Measurements from ENCODE around the gene MBOAT2. TPM values are rescaled to one million over a fixed set of nuclear protein-coding genes. Genes with fewer than 3 reads are reported as not detected.

Gene MBOAT2
- total and polyA plus RNA-seq, 2 of the 13 experiments (the other 11 are each of a cell fraction or from before 2014, with no cell fraction given) = 0.11 to 0.36 TPM

DNA sequence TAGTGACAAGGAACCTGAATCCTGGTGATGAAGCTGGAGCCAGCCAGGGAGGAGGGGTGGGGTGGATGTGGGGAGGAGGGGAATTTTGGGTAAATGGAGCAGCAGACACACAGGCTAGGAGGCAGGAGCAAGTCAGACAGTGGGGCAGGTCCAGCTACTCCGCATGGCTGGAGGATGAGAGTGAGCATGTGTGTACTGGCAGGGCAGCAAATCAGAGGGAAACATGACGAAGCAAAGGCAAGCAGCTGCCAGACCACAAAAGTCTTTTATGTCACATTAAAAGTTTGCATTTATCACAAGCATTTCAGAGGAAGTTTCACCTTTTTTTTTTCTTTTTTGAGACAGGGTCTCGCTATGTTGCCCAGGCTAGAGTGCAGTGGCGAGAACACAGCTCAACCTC lies 154.2 kb downstream of the MBOAT2 start:
- TF ChIP-seq MTA3 (CRISPR knock-in tag; IDR thresholded peaks at IDR 0.05) (no peak), STAT5B (CRISPR knock-in tag; IDR thresholded peaks at IDR 0.05) (no peak), MTA1 (CRISPR knock-in tag; IDR thresholded peaks at IDR 0.05; ENCODE audit: borderline replicate concordance) (no peak), RFXANK (CRISPR knock-in tag; IDR thresholded peaks at IDR 0.05) (no peak), PAWR (CRISPR knock-in tag; IDR thresholded peaks at IDR 0.05; ENCODE audit: borderline replicate concordance) (no peak), MEIS2 (CRISPR knock-in tag; IDR thresholded peaks at IDR 0.05) (no peak)
- ATAC-seq (no peak), DNase-seq (ENCODE audit: low spot score) (no peak), FAIRE-seq (no peak)
- no peak overlapping the region for H3K4me3 ChIP-seq (replicated peaks in 1 of 3; ENCODE audit: insufficient read depth in 1 of 3, low read depth in 2 of 3, low read length in 3 of 3)
- POLR2A ChIA-PET = no interaction called here
- H4K20me1 ChIP-seq (ENCODE audit: insufficient read depth, low read length) = no peaks in the 10 kb centered on the region
- no peaks in the 10 kb centered on the region for H3K9me3 ChIP-seq (ENCODE audit: low read length)
- H3K4me2 ChIP-seq (ENCODE audit: low read depth, low read length) = no peak overlapping the region
- 65% methylated on average over 4 of the region's 4 CpGs for WGBS (ENCODE audit: low lambda C conversion rate)
- no peaks in the 10 kb centered on the region for H3K79me2 ChIP-seq (ENCODE audit: insufficient read depth, low read length)
- no peak overlapping the region for H3K9ac ChIP-seq (ENCODE audit: insufficient read depth, low read depth, low read length)
- H3K36me3 ChIP-seq (replicated peaks in 1 of 2; ENCODE audit: control insufficient read depth in 1 of 2, insufficient read depth in 2 of 2, low read length in 2 of 2) = no peaks in the 10 kb centered on the region
- H3K4me1 ChIP-seq (ENCODE audit: insufficient read depth, low read length) = peaks cover 16% of the 10 kb centered on the region
- H2AFZ ChIP-seq (ENCODE audit: low read length) = no peak overlapping the region
- H3K27ac ChIP-seq (ENCODE audit: extremely low read length, insufficient read depth, low read length) = no peak overlapping the region
- BruUV-seq (replicated peaks) = no TSS peak
- CTCF ChIA-PET (ENCODE audit: low intra/inter-chr PET ratio, low total read pairs) = no interaction called here
- H3K27me3 ChIP-seq (ENCODE audit: control insufficient read depth in 1 of 2, insufficient read depth in 2 of 2, low read length in 2 of 2) = peaks cover 0 to 33% of the 10 kb centered on the region in 2 experiments; a peak in 3 of 5 replicates
- intact Hi-C loops (cut with micrococcal nuclease; ENCODE audit: unreplicated experiment) = no loop called here
- in situ Hi-C loops (cut with HindIII; ENCODE audit: extremely low pct_ligation_motif_present, low pct_unique_long_range_greater_than_20kb) = no loop called here

DNA sequence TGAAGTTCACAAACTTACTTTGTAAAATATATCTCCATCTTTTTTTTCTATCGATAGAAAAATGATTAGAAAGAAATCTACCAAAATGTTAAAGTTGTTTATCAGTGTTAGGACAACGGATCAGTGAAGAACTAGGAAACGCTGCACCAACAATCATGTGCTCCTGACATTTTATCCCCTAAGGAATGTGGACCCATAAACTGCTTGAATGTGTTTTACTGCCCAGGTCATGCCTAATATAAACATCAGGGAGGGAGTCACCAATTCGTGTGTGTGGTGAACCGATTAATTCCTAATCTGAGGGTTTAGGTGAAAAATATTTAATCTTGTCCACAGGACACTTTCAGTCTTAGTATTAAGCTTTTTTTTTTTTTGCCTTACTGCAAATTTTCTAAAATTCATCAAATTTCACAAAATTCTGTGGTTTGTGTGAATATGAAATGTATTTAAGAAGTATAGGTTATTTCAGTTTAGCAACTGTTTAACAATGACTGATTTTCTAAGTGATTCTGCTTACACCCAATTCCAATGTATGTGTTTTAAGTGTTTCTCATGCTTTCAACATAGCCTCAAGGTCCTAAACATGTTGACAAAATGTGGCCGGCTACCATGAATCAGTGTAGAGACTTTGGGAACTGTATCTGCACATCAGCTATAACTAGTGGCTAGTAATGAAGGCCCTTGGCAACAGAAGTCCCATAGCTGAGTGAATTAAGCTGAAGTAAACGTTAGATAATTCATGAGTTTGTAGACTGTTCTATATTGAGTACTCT lies 155.0 kb downstream of the MBOAT2 start:
- Histone ChIP-seq H3K9ac (ENCODE audit: insufficient read depth, low read depth, low read length) (no peak overlapping the region), H3K4me1 (ENCODE audit: insufficient read depth, low read length) (peaks cover 16% of the 10 kb centered on the region), H3K36me3 (replicated peaks in 1 of 2; ENCODE audit: control insufficient read depth in 1 of 2, insufficient read depth in 2 of 2, low read length in 2 of 2) (no peaks in the 10 kb centered on the region), H3K4me3 (replicated peaks in 1 of 3; ENCODE audit: insufficient read depth in 1 of 3, low read depth in 2 of 3, low read length in 3 of 3) (no peak overlapping the region), H3K9me3 (ENCODE audit: low read length) (no peaks in the 10 kb centered on the region), H3K27me3 (ENCODE audit: control insufficient read depth in 1 of 2, insufficient read depth in 2 of 2, low read length in 2 of 2) (peaks cover 0 to 33% of the 10 kb centered on the region in 2 experiments; a peak in 3 of 5 replicates), H3K27ac (ENCODE audit: extremely low read length, insufficient read depth, low read length) (no peak overlapping the region), H2AFZ (ENCODE audit: low read length) (no peak overlapping the region), H4K20me1 (ENCODE audit: insufficient read depth, low read length) (no peaks in the 10 kb centered on the region), H3K79me2 (ENCODE audit: insufficient read depth, low read length) (no peaks in the 10 kb centered on the region), H3K4me2 (ENCODE audit: low read depth, low read length) (no peak overlapping the region)
- in situ Hi-C loops (cut with HindIII; ENCODE audit: extremely low pct_ligation_motif_present, low pct_unique_long_range_greater_than_20kb) (no loop called here), intact Hi-C loops (cut with micrococcal nuclease; ENCODE audit: unreplicated experiment) (no loop called here)
- ChIA-PET POLR2A (no interaction called here), CTCF (ENCODE audit: low intra/inter-chr PET ratio, low total read pairs) (no interaction called here)
- 26% methylated on average over 7 of the region's 7 CpGs for WGBS (ENCODE audit: low lambda C conversion rate)
- no peak for FAIRE-seq
- ATAC-seq = peak; percentile 69
- peak; percentile 28 for DNase-seq (ENCODE audit: low spot score)
- no TSS peak for BruUV-seq (replicated peaks)
- TF ChIP-seq ZNF746 (CRISPR knock-in tag; IDR thresholded peaks at IDR 0.05) = no peak
- TF ChIP-seq ZNF567 (CRISPR knock-in tag; IDR thresholded peaks at IDR 0.05; ENCODE audit: borderline replicate concordance) = no peak
- no peak for TF ChIP-seq CHD4 (IDR thresholded peaks at IDR 0.05; ENCODE audit: borderline replicate concordance, low read length)
- no peak for TF ChIP-seq PCBP1 (IDR thresholded peaks at IDR 0.05; ENCODE audit: borderline replicate concordance, low read depth, low read length)
- no peak for TF ChIP-seq BHLHE40 (IDR thresholded peaks at IDR 0.05; ENCODE audit: low read length)
- no peak for TF ChIP-seq ZNF12 (CRISPR knock-in tag; IDR thresholded peaks at IDR 0.05)
- TF ChIP-seq MXD4 (CRISPR knock-in tag; IDR thresholded peaks at IDR 0.05) = no peak
- TF ChIP-seq, protein P1, sequence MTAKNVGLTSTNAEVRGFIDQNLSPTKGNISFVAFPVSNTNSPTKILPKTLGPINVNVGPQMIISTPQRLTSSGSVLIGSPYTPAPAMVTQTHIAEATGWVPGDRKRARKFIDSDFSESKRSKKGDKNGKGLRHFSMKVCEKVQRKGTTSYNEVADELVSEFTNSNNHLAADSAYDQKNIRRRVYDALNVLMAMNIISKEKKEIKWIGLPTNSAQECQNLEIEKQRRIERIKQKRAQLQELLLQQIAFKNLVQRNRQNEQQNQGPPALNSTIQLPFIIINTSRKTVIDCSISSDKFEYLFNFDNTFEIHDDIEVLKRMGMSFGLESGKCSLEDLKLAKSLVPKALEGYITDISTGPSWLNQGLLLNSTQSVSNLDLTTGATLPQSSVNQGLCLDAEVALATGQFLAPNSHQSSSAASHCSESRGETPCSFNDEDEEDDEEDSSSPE (CRISPR knock-in tag; IDR thresholded peaks at IDR 0.05) = no peak
- TF ChIP-seq, protein P2, sequence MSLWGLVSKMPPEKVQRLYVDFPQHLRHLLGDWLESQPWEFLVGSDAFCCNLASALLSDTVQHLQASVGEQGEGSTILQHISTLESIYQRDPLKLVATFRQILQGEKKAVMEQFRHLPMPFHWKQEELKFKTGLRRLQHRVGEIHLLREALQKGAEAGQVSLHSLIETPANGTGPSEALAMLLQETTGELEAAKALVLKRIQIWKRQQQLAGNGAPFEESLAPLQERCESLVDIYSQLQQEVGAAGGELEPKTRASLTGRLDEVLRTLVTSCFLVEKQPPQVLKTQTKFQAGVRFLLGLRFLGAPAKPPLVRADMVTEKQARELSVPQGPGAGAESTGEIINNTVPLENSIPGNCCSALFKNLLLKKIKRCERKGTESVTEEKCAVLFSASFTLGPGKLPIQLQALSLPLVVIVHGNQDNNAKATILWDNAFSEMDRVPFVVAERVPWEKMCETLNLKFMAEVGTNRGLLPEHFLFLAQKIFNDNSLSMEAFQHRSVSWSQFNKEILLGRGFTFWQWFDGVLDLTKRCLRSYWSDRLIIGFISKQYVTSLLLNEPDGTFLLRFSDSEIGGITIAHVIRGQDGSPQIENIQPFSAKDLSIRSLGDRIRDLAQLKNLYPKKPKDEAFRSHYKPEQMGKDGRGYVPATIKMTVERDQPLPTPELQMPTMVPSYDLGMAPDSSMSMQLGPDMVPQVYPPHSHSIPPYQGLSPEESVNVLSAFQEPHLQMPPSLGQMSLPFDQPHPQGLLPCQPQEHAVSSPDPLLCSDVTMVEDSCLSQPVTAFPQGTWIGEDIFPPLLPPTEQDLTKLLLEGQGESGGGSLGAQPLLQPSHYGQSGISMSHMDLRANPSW (CRISPR knock-in tag; IDR thresholded peaks at IDR 0.05; ENCODE audit: borderline replicate concordance) = no peak
- TF ChIP-seq ZBTB8A (CRISPR knock-in tag; IDR thresholded peaks at IDR 0.05; ENCODE audit: borderline replicate concordance, low read depth) = no peak

Measured in HepG2 (cell line).